ENCODE measurements around the gene CELF2.

CELF2 gene

GRCh38 chr10:11170993-11171851 lies 153.6 kb downstream of the CELF2 start:
- Mint-ChIP-seq H3K27ac (no peak overlapping the region), H3K4me3 (no peak overlapping the region), H3K4me1 (peaks cover 4% of the 10 kb centered on the region), H3K9me3 (no peaks in the 10 kb centered on the region), H3K36me3 (ENCODE audit: low read depth) (no peaks in the 10 kb centered on the region), H3K27me3 (ENCODE audit: low read depth, poor library complexity) (peaks cover 13% of the 10 kb centered on the region)
- no peak for DNase-seq
- TF ChIP-seq CTCF (IDR thresholded peaks at IDR 0.05): no peak

GRCh38 chr10:11173042-11173441 lies 155.4 kb downstream of the CELF2 start:
- H3K4me3 Mint-ChIP-seq: no peak overlapping the region
- H3K27me3 Mint-ChIP-seq (ENCODE audit: low read depth, poor library complexity): peaks cover 3% of the 10 kb centered on the region
- no peak for TF ChIP-seq CTCF (IDR thresholded peaks at IDR 0.05)
- H3K36me3 Mint-ChIP-seq (ENCODE audit: low read depth): no peaks in the 10 kb centered on the region
- DNase-seq: no peak
- no peaks in the 10 kb centered on the region for H3K9me3 Mint-ChIP-seq
- H3K4me1 Mint-ChIP-seq: no peaks in the 10 kb centered on the region
- H3K27ac Mint-ChIP-seq: no peak overlapping the region

- Mint-ChIP-seq H3K36me3 (ENCODE audit: low read depth) (no peaks in the 10 kb centered on the region), H3K27ac (no peak overlapping the region), H3K9me3 (no peaks in the 10 kb centered on the region), H3K27me3 (ENCODE audit: low read depth, poor library complexity) (peaks cover 3% of the 10 kb centered on the region), H3K4me1 (peaks cover 21% of the 10 kb centered on the region), H3K4me3 (no peak overlapping the region)
- no peak for TF ChIP-seq CTCF (IDR thresholded peaks at IDR 0.05)
- no peak for DNase-seq
Observed at GRCh38 chr10:11175823-11176243, 158.2 kb downstream of the CELF2 start.

GRCh38 chr10:11176746-11177145 lies 159.1 kb downstream of the CELF2 start:
- Mint-ChIP-seq H3K27ac (no peak overlapping the region), H3K9me3 (no peaks in the 10 kb centered on the region), H3K4me1 (peaks cover 21% of the 10 kb centered on the region), H3K27me3 (ENCODE audit: low read depth, poor library complexity) (peaks cover 3% of the 10 kb centered on the region), H3K36me3 (ENCODE audit: low read depth) (no peaks in the 10 kb centered on the region), H3K4me3 (no peak overlapping the region)
- DNase-seq: no peak
- TF ChIP-seq CTCF (IDR thresholded peaks at IDR 0.05): no peak

GRCh38 chr10:11177381-11177780 lies 159.7 kb downstream of the CELF2 start:
- no peak for TF ChIP-seq CTCF (IDR thresholded peaks at IDR 0.05)
- no peaks in the 10 kb centered on the region for H3K9me3 Mint-ChIP-seq
- H3K4me3 Mint-ChIP-seq: no peak overlapping the region
- no peak overlapping the region for H3K27ac Mint-ChIP-seq
- no peaks in the 10 kb centered on the region for H3K36me3 Mint-ChIP-seq (ENCODE audit: low read depth)
- peaks cover 2% of the 10 kb centered on the region for H3K27me3 Mint-ChIP-seq (ENCODE audit: low read depth, poor library complexity)
- DNase-seq: no peak
- H3K4me1 Mint-ChIP-seq: peaks cover 21% of the 10 kb centered on the region
